OCI-LY3 (cell line): ENCODE data around the gene PNKP.

ENCODE experiments used
- H2AFZ ChIP-seq: fragments of 200-600, 300-600 bp; shearing (Covaris generic); 2 replicates; pipeline ENCODE4 v1.6.0; 2014; ENCODE audit warnings: antibody characterized with exemption, low read depth, low read length
- H3K27ac ChIP-seq: fragments of 200-600, 300-600 bp; sonication (generic); 2 replicates; pipeline ENCODE4 v1.5.1; 2014; ENCODE audit warnings: mild to moderate bottlenecking, low read length, moderate library complexity, mixed read lengths
- H3K27me3 ChIP-seq: fragments of 200-600, 300-600 bp; sonication (generic); 2 replicates; pipeline ENCODE4 v1.6.1; 2014; ENCODE audit warnings: low read depth, low read length, mixed read lengths
- H3K36me3 ChIP-seq: fragments of 200-600, 300-600 bp; sonication (generic); replicated peaks from 2 replicates; pipeline ENCODE3; 2014; ENCODE audit warnings: low read depth, low read length, mixed read lengths
- H3K4me1 ChIP-seq: fragments of 300-600, 200-600 bp; sonication (generic); 2 replicates; pipeline ENCODE4 v1.6.1; 2014; ENCODE audit warnings: low read length, mixed read lengths
- H3K4me2 ChIP-seq: fragments of 200-600, 300-600 bp; sonication (generic); 2 replicates; pipeline ENCODE4 v1.6.1; 2014; ENCODE audit warnings: low read length, mixed read lengths
- H3K4me3 ChIP-seq: fragments of 300-600, 200-600 bp; sonication (generic); 2 replicates; pipeline ENCODE4 v1.5.1; 2014; ENCODE audit warnings: antibody characterized with exemption, mild to moderate bottlenecking, low read length, moderate library complexity
- H3K79me2 ChIP-seq: fragments of 300-600, 200-600 bp; shearing (Covaris generic); 2 replicates; pipeline ENCODE4 v1.6.1; 2014; ENCODE audit warnings: mild to moderate bottlenecking, low read length, mixed read lengths
- H3K9ac ChIP-seq: fragments of 300-600, 200-600 bp; shearing (Covaris generic); 2 replicates; pipeline ENCODE4 v1.6.0; 2014; ENCODE audit warnings: mild to moderate bottlenecking, low read length, moderate library complexity
- H3K9me3 ChIP-seq: fragments of 200-600, 300-600 bp; shearing (Covaris generic); 2 replicates; pipeline ENCODE4 v1.6.1; 2014; ENCODE audit warnings: low read length, mixed read lengths; ENCODE audit not compliant: insufficient read depth
- H4K20me1 ChIP-seq: fragments of 200-600, 300-600 bp; sonication (generic); 2 replicates; pipeline ENCODE4 v1.6.1; 2016; ENCODE audit warnings: low read length, mixed read lengths; ENCODE audit not compliant: insufficient read depth
- EZH2phosphoT487 ChIP-seq: fragments of 200-600 bp; shearing (Covaris generic); IDR thresholded peaks from 2 replicates; pipeline ENCODE4 v1.6.1; 2018; ENCODE audit warnings: antibody characterized with exemption, mixed run types, low read depth
- TF ChIP-seq, protein P1 (sequence below): fragments of 200-600, 300-600 bp; sonication (generic); IDR thresholded peaks from 2 replicates; pipeline ENCODE4 v1.5.1; 2014; ENCODE audit warnings: antibody characterized with exemption, low read length, low read depth

The PNKP gene

DNA sequence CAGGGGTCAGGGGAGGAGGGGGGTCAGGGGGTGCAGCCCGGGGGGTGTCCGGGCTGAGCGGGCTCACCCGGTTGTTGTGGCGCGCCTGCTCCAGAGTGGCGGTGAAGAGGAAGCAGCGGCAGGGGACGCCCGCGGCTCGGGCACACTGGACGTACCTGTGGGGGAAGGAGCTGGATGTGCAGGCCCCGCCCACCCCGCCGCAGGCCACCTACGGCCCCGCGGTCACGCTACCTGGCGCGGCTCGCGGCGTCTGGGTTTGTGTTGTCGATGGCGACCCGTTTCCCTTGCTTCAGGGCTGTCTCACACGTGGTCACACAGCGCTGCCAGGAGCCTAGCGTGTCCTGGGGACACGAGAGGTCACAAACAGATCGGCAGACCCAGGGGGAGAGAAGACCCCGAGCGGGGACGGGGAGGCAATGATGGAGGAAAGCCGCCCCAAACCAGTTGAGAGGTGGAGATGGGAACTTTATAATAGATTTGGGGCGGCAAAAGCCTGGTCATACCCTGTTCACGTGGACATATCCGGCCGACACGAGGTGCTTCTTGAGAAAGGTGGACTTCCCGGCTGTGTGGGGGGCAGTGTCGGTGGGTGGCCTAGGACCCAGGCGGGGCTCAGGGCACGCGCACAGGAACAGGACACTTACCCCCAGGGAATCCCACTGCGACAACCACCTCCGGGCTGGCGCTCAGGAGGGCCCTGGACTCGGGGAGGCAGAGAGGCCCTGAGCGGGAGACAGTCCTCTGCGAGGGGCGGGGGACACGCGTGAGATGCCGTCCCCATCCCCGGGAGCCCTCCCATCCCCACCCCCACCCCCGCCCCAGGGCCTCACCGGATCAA is 5.6 kb downstream of the PNKP start:
- H3K9ac ChIP-seq: no peak overlapping the region
- peaks cover 64% of the 10 kb centered on the region for H3K36me3 ChIP-seq
- H3K4me2 ChIP-seq: no peak overlapping the region
- no peaks in the 10 kb centered on the region for H3K27me3 ChIP-seq
- peaks cover 24% of the 10 kb centered on the region for H3K79me2 ChIP-seq
- H3K4me3 ChIP-seq: no peak overlapping the region
- H3K4me1 ChIP-seq: peaks cover 8% of the 10 kb centered on the region
- no peak overlapping the region for H2AFZ ChIP-seq
- H3K9me3 ChIP-seq: no peaks in the 10 kb centered on the region
- H3K27ac ChIP-seq: no peak overlapping the region
- H4K20me1 ChIP-seq: no peaks in the 10 kb centered on the region
- TF ChIP-seq, protein P1, sequence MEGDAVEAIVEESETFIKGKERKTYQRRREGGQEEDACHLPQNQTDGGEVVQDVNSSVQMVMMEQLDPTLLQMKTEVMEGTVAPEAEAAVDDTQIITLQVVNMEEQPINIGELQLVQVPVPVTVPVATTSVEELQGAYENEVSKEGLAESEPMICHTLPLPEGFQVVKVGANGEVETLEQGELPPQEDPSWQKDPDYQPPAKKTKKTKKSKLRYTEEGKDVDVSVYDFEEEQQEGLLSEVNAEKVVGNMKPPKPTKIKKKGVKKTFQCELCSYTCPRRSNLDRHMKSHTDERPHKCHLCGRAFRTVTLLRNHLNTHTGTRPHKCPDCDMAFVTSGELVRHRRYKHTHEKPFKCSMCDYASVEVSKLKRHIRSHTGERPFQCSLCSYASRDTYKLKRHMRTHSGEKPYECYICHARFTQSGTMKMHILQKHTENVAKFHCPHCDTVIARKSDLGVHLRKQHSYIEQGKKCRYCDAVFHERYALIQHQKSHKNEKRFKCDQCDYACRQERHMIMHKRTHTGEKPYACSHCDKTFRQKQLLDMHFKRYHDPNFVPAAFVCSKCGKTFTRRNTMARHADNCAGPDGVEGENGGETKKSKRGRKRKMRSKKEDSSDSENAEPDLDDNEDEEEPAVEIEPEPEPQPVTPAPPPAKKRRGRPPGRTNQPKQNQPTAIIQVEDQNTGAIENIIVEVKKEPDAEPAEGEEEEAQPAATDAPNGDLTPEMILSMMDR: no peak
- TF ChIP-seq EZH2phosphoT487: no peak

DNA sequence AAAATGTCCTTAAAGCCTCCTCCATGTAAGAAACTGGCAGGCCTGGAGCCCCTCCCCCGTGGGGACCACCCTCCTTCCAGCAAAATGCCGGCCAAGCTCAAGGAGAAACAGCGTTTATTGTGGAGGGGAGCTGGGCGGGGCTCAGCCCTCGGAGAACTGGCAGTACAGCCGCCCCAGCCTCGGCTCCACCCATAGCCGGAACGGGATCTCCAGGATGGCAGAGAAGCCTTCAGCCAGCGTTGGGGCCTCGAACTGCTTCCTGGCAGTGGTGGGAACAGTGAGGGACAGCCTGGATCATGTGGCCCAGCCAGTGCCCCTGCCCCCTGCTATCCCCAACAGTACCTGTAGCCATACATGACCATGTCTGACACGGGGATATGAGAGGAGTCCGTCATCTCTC is 6.3 kb downstream of the PNKP start:
- Histone ChIP-seq H3K27ac (no peak overlapping the region), H3K9me3 (no peaks in the 10 kb centered on the region), H3K27me3 (no peaks in the 10 kb centered on the region), H3K4me1 (peaks cover 4% of the 10 kb centered on the region), H3K9ac (no peak overlapping the region), H3K4me3 (no peak overlapping the region), H4K20me1 (peaks cover 6% of the 10 kb centered on the region; the same call in 1 of the 2 replicates), H3K79me2 (peaks cover 17% of the 10 kb centered on the region), H2AFZ (no peak overlapping the region), H3K36me3 (peaks cover 70% of the 10 kb centered on the region), H3K4me2 (no peak overlapping the region)
- TF ChIP-seq, protein P1: no peak

DNA sequence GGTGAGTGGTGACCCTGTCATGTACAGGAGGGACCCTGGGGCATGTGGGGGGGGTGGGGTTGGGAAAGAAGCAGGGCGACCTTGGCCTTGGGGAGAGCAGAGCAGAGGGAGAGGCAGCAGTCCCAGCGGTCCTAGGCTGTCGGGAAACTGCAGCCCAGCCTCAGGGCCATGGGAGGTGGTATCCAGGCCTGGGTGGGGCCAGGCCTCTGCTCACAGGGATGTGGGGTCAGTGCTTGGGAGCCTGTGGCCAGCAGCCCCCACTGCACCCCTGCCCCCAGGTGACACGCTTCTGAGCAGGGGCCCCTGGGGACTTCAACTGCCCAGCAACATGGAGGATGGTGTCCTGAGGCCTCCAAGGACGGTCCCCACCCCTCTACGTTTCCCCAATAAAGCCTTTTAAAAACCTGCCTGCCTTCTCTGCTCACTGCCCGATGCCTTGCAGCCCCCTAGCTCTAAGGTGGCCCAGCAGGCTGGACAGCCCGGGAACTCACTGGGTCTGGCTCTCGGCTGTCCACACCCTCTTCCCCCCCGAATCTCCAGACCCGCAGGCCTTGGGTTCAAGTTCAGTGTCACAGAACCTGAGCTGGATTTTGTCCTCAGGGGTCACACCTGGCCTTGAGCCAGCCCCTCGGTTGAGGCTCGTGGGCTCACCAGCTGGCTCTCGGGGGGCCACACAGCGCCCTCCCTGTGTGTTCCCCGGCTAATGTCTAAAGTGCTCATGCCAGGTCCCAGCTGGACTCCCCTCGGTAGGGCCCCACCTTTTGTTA is 6.9 kb downstream of the PNKP start:
- Histone ChIP-seq H3K79me2 (peaks cover 12% of the 10 kb centered on the region; the same call in 1 of the 2 replicates), H3K27ac (no peak overlapping the region), H4K20me1 (peaks cover 11% of the 10 kb centered on the region; the same call in 1 of the 2 replicates), H3K9ac (no peak overlapping the region), H3K4me3 (no peak overlapping the region), H2AFZ (no peak overlapping the region), H3K4me1 (no peaks in the 10 kb centered on the region), H3K27me3 (no peaks in the 10 kb centered on the region), H3K36me3 (peaks cover 72% of the 10 kb centered on the region), H3K4me2 (no peak overlapping the region), H3K9me3 (no peaks in the 10 kb centered on the region)
- TF ChIP-seq, protein P1: no peak
- no peak for TF ChIP-seq EZH2phosphoT487

DNA sequence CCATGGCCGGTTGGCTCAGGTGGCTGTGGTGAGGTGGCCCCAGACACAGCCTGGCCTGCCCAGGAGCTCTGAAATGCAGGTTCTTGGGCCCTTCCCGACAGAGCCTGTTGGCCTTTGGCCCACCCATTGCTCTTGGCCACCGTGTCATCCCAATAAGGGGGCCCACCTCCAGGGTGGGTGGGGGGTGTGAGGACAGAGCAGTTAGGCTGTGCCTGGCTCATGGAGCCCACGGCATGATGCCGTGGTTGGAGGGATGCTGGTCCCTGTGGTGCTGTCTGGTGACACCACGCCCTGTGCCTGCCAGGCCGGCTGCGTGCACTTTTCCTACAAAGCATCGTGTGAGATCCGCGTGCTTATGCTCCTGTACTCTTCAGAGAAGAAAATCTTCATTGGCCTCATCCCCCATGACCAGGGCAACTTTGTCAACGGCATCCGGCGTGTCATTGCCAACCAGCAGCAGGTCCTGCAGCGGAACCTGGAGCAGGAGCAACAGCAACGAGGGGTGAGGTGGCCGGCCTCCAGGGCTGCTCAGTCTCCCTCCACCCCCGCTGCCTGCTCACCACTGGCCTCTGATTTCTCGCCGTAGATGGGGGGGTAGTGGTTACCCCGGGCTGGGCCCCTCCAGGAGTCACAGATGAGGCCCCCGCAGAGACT is 7.6 kb downstream of the PNKP start:
- no peak overlapping the region for H3K27ac ChIP-seq
- TF ChIP-seq, protein P1: no peak
- no peak for TF ChIP-seq EZH2phosphoT487
- H3K4me2 ChIP-seq: no peak overlapping the region
- H3K36me3 ChIP-seq: peaks cover 76% of the 10 kb centered on the region
- peaks cover 17% of the 10 kb centered on the region; the same call in 1 of the 2 replicates for H4K20me1 ChIP-seq
- H3K9ac ChIP-seq: no peak overlapping the region
- no peaks in the 10 kb centered on the region for H3K9me3 ChIP-seq
- H3K4me3 ChIP-seq: no peak overlapping the region
- no peaks in the 10 kb centered on the region for H3K27me3 ChIP-seq
- no peaks in the 10 kb centered on the region for H3K4me1 ChIP-seq
- H3K79me2 ChIP-seq: peaks cover 6% of the 10 kb centered on the region; the same call in 1 of the 2 replicates
- H2AFZ ChIP-seq: no peak overlapping the region
